ENCODE data around the gene CST7.
"Not testable (repeated sequence)": the region's sequence is repeated elsewhere in the genome, so short reads cannot be mapped to it uniquely, and the experiment has no call there.

CST7 gene

DNA sequence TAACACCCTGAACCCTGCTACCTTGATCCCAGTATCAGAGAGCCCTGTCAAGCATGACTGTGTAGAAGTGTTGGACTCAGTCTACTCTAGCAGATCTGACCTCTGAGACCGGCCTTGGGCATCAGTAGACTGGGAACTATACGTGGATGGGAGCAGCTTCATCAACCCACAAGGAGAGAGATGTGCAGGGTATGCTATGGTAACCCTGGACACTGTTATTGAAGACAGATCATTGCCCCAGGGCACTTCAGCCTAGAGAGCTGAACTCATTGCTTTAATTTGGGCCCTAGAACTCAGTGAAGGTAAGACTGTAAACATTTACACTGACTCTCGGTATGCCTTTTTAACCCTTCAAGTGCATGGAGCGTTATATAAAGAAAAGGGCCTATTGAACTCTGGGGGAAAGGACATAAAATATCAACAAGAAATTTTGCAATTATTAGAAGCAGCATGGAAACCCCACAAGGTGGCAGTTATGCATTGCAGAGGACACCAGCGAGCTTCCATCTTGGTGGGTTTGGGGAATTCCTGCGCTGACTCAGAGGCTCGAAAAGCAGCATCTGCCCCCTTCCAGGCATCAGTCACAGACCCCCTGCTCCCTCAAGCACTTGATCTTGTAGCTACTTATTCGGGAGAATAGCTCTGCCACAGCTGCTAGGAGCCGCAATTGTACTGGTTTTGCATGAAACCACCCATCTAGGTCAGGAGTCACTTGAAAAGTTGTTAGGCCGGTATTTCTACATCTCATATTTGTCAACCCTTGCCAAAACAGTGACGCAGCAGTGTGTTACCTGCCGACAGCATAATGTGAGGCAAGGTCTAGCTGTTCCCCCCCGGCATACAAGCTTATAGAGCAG, 19.0 kb upstream of the CST7 start:
- not testable (repeated sequence) for DNase-seq (ENCODE audit: low spot score)

DNA sequence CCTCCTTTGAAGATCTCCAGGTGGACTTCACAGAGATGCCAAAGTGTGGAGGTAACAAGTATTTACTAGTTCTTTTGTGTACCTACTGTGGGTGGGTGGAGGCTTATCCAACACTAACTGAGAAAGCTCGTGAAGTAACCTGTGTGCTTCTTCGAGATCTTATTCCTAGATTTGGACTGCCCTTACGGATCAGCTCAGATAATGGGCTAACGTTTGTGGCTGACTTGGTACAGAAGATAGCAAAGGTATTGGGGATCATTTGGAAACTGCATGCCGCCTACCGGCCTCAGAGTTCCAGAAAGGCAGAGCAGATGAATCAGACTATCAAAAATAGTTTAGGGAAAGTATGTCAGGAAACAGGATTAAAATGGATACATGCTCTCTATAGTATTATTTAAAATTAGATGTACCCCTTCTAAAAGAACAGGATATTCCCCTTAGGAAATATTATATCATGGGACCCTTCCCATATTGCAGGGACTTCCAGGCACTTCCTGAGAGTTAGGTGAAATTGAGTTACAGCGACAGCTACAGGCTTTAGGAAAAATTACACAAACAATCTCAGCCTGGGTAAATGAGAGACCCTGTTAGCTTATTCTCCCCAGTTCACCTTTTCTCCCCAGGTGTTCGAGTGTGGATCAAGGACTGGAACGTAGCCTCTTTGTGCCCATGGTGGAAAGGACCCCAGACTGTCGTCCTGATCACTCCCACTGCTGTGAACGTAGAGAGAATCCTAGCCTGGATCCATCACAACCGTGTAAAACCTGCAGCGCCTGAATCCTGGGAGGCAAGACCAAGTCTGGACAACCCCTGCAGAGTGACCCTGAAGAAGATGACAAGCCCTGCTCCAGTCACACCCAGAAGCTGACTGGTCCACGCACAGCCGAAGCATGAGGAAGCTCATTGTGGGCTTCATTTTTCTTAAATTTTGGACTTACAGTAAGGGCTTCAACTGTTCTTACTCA, 18.1 kb upstream of the CST7 start:
- not testable (repeated sequence) for DNase-seq (ENCODE audit: low spot score)

GRCh38 chr20:24931893-24932292, 17.2 kb upstream of the CST7 start:
- not testable (repeated sequence) for DNase-seq (ENCODE audit: low spot score)

DNA sequence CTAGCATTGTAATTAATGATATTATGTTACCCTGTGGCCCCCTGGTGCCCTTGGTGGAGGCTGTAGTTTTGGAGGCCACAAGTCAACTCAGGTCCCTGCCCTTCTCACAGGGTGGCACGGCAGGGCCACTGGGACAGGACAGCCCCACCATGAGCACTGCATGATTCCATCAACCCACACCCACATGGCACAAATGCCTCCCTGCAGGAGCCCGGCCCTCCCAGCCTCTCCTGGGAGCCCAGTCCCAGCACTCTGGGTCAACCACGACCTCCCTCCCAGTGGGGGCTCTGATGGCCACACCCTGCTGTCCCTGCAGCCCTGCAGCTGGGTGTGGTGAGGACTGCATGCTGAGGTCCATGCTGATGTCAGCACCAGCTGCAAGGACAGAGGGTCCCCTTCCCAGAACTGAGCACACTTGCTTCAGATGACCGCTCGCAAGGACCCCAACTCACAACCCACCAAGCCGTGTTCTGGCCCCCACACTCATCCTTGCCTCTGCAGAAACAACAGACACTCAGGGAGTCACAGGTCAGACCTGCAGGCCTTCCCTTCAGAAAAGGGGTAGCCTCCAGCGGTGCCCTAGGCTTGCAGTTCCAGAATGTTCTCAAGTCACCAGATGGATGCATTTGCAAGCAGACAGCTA, 15.7 kb upstream of the CST7 start:
- DNase-seq (ENCODE audit: low spot score), result no peak

DNA sequence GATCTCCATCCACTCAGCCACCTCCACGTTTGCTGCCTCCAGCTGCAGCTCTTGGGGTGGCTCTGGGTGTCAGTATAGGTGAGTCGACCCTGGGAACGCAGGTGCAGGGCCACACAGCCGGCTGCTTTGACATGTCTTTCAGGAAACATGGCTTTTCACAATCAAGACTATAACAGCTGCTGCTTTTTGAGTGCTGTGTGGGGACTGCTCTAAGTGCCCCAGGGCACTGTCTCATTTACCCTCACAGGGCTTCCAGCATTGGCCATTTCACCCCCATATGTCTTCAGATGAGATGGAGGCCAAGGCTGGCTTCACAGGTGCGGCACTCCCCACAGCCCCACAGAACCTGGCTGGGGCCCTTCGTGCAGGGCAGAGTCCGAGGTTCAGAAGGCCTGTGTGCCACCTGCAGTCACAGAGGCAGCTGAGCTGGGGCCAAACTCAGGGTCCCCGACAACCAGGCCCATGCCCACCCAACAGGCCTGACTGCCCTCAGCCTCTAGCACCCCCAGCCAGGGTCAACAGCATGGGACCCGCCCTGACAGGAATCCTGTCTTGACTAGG, 14.9 kb upstream of the CST7 start:
- DNase-seq (ENCODE audit: low spot score), result no peak

- no peak for DNase-seq (ENCODE audit: low spot score)
These were observed 14.4 kb upstream of the CST7 start for GRCh38 chr20:24934716-24935115.

- no peak for DNase-seq (ENCODE audit: low spot score)
These were observed 13.9 kb upstream of the CST7 start for GRCh38 chr20:24935140-24935539.

GRCh38 chr20:24935766-24936525, 13.1 kb upstream of the CST7 start:
- DNase-seq (ENCODE audit: low spot score), result no peak

- no peak for DNase-seq (ENCODE audit: low spot score)
These were observed 12.3 kb upstream of the CST7 start for GRCh38 chr20:24936526-24937407.

GRCh38 chr20:24937579-24937978, 11.5 kb upstream of the CST7 start:
- DNase-seq (ENCODE audit: low spot score), result no peak

- no peak for DNase-seq (ENCODE audit: low spot score)
These were observed 10.6 kb upstream of the CST7 start for GRCh38 chr20:24938498-24938897.

DNA sequence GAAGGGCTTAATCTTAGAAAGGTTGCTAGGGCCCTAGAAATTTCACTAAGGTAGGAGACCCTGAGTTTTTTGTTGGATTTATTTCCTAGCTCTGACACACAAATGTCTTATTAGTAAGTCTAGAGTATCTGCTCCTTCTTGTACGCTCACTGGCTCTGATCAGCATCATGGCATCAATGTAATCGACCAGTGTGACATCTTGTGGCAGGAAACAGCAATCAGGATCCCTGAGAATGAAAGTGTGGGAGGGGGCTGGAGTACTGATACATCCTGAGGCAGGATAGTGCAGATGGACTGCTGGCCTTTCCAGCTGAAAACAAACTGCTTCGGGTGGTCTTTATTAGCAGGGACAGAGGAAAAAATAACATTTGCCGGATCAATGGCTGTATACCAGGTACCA, 10.0 kb upstream of the CST7 start:
- no peak for DNase-seq (ENCODE audit: low spot score)

GRCh38 chr20:24942679-24943078, 6.4 kb upstream of the CST7 start:
- no peak for DNase-seq (ENCODE audit: low spot score)

GRCh38 chr20:24943196-24943595, 5.9 kb upstream of the CST7 start:
- DNase-seq (ENCODE audit: low spot score), result no peak

GRCh38 chr20:24943731-24944130, 5.3 kb upstream of the CST7 start:
- no peak for DNase-seq (ENCODE audit: low spot score)

DNA sequence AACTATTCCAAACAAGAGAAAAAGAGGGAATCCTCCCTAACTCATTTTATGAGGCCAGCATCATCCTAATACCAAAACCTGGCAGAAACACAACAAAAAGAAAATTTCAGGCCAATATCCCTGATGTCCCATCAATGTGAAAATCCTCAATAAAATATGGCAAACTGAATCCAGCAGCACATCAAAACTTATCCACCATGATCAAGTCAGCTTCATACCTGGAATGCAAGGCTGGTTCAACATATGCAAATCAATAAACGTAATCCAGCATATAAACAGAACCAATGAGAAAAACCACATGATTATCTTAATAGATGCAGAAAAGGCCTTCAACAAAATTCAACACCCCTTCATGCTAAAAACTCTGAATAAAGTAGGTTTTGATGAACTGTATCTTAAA, 2.7 kb upstream of the CST7 start:
- DNase-seq (ENCODE audit: low spot score), result not testable (repeated sequence)

GRCh38 chr20:24948396-24948938, 602 bp upstream of the CST7 start:
- not testable (repeated sequence) for DNase-seq (ENCODE audit: low spot score)

DNA sequence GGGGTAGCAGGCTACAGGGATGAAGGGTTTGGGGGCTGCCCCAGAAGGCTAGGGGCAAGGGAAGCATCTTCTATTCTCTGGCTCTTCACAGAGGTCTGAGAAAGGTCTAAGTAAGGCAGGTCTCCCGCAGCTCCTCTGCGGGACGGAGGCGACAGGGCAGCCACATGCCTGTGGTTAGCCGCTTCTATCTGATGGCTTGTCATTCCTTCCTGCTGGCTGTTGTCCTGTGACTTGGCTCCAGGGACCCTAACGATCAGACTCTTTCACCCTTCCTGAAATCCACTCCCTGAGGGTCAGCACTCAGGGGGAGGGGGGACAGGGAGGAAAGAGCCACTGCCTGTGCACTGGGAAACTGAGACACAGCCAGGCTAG, 673 bp downstream of the CST7 start:
- DNase-seq (ENCODE audit: low spot score), result no peak

DNA sequence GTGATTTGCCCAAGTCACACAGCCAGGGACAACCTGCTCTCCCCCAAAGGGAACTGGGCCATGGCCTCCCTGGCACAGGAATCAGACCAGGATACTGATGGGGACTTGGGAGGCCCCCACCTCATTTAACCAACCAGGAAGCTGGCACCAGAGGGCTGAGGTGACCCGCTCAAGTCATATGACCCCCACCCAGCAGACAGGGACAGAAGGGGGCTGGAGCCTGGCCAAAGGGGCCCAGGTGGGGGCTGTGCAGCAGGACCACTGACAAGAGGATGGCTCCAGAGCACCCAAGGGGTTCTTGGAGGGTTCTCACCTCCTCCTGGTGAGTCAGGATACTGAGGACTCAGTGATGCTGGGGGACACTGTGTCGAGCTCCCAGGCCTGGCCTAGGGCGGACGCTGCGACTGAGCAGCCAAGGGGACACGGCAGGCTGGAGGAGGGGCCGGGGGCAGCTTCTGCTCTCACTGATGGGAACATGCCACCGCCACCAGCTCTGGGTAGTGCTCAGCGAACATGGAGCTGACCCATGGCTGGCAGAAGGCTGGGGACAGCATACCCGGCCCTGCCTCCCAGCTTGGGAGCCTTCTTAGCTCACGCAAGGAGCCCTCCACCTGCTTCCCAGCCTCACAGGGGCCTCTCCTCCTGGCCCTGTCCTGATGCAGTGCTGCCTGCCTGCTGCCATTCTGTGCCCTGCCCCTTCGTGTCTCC, 1.2 kb downstream of the CST7 start:
- no peak for DNase-seq (ENCODE audit: low spot score)
